Panc1 (cell line): ENCODE data around the gene PKMYT1.
A peak's percentile ranks its signal among the peaks of the same experiment; 100 is the strongest.

Source experiments
- POLR2AphosphoS5 ChIP-seq: IDR thresholded peaks from 2 replicates; pipeline ENCODE4 v1.6.1; 2012; ENCODE audit warnings: mild to moderate bottlenecking, low read depth, low read length, moderate library complexity
- SIN3A ChIP-seq: IDR thresholded peaks from 2 replicates; pipeline ENCODE4 v1.6.1; 2012; ENCODE audit warnings: low read depth, mild to moderate bottlenecking, low read length, moderate library complexity, borderline replicate concordance; ENCODE audit not compliant: insufficient read depth
- TCF7L2 ChIP-seq: IDR thresholded peaks from 2 replicates; pipeline ENCODE4 v1.6.1; 2011; ENCODE audit warnings: mild to moderate bottlenecking, low read depth, low read length, inconsistent platforms
- TF ChIP-seq, protein P1 (sequence below): fragments of 450-650 bp; IDR thresholded peaks from 2 replicates; pipeline ENCODE4 v1.5.1; 2017; ENCODE audit warnings: mild to moderate bottlenecking
- TF ChIP-seq, protein P2 (sequence below), 2 experiments: IDR thresholded peaks; 2 replicates each; pipeline ENCODE4 v1.6.1; 2011 to 2012; ENCODE audit warnings: low read depth in 2 of 2, control low read depth in 1 of 2, low read length in 1 of 2, mild to moderate bottlenecking in 1 of 2, moderate library complexity in 1 of 2; ENCODE audit not compliant: insufficient read depth in 1 of 2

DNA sequence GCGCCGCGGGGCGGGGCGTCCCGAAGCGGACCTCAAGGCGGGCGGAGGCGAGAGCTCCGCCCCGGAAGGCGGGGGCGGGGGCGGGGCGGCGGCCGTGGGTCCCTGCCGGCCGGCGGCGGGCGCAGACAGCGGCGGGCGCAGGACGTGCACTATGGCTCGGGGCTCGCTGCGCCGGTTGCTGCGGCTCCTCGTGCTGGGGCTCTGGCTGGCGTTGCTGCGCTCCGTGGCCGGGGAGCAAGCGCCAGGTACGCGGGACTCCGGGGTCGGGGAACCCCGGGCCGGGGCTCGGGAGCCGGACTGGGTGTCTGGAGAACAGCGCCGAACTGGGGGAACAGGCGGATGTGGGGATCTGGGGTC is 40.0 kb upstream of the PKMYT1 start, which contains the start of gene TNFRSF12A:
- TF ChIP-seq, protein P1, sequence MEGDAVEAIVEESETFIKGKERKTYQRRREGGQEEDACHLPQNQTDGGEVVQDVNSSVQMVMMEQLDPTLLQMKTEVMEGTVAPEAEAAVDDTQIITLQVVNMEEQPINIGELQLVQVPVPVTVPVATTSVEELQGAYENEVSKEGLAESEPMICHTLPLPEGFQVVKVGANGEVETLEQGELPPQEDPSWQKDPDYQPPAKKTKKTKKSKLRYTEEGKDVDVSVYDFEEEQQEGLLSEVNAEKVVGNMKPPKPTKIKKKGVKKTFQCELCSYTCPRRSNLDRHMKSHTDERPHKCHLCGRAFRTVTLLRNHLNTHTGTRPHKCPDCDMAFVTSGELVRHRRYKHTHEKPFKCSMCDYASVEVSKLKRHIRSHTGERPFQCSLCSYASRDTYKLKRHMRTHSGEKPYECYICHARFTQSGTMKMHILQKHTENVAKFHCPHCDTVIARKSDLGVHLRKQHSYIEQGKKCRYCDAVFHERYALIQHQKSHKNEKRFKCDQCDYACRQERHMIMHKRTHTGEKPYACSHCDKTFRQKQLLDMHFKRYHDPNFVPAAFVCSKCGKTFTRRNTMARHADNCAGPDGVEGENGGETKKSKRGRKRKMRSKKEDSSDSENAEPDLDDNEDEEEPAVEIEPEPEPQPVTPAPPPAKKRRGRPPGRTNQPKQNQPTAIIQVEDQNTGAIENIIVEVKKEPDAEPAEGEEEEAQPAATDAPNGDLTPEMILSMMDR = no peak
- TF ChIP-seq POLR2AphosphoS5 = peak; percentile 63
- TF ChIP-seq TCF7L2 = peak; percentile 21; the same call in 1 of the 2 replicates
- TF ChIP-seq SIN3A = no peak; the same call in 1 of the 2 replicates
- TF ChIP-seq, protein P2, sequence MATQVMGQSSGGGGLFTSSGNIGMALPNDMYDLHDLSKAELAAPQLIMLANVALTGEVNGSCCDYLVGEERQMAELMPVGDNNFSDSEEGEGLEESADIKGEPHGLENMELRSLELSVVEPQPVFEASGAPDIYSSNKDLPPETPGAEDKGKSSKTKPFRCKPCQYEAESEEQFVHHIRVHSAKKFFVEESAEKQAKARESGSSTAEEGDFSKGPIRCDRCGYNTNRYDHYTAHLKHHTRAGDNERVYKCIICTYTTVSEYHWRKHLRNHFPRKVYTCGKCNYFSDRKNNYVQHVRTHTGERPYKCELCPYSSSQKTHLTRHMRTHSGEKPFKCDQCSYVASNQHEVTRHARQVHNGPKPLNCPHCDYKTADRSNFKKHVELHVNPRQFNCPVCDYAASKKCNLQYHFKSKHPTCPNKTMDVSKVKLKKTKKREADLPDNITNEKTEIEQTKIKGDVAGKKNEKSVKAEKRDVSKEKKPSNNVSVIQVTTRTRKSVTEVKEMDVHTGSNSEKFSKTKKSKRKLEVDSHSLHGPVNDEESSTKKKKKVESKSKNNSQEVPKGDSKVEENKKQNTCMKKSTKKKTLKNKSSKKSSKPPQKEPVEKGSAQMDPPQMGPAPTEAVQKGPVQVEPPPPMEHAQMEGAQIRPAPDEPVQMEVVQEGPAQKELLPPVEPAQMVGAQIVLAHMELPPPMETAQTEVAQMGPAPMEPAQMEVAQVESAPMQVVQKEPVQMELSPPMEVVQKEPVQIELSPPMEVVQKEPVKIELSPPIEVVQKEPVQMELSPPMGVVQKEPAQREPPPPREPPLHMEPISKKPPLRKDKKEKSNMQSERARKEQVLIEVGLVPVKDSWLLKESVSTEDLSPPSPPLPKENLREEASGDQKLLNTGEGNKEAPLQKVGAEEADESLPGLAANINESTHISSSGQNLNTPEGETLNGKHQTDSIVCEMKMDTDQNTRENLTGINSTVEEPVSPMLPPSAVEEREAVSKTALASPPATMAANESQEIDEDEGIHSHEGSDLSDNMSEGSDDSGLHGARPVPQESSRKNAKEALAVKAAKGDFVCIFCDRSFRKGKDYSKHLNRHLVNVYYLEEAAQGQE (IDR thresholded peaks at IDR 0.05; ENCODE audit: insufficient read depth in 1 of 2, low read depth in 2 of 2, low read length in 1 of 2) = 0 out of 4 replicates have a peak, but pooled peaks of 1 of the 2 experiments have one; percentile 42
